GM18499 (cell line): ENCODE results near the gene ZNHIT3.

Experiments used
- ATAC-seq: cut with Tn5 transposase; IDR thresholded peaks from one replicate; pipeline ENCODE4 v1.9.1; 2021; ENCODE audit warnings: moderate number of reproducible peaks; ENCODE audit not compliant: insufficient read depth, unreplicated experiment

The ZNHIT3 gene

DNA sequence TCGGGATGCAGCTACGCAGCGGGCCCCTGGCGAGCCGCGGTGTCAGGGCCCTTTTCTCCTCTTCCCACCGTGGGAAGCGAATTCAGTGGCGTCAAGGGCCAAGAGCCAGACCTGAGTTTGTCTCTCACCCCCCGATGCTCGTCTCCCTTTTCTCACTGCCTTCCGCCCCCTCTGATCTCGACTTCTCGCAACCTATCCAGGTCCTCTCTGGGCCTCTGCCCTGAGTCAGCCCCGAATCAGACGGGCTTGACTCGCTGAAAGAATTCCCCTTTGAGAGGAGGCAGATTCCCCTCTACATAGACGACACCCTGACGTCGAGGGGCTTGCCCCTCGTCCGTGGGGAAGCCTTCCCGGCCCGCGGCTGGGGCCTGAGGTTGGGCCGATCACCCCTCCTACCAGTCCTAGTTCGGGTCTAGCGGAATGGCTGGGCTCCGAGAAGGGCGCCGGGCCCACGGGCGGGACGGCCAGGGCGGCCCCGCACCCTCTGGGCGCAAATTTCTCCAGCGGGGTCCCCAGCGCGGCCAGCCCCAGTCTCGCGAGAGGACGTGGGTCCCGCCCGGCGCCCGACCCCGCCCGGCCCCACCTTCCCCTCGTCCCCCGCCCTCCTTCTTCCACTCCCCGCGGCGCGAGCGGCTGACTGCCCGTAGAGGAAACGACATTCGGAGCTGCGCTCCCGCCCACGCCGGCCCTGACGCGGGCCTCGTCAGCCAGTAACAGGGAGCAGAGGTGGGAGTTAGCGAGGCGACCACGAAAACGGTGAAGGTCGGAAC lies 58.0 kb downstream of the ZNHIT3 start, which contains the start of gene GGNBP2:
GGNBP2 (plus strand) TSS at position 613 of the 770 bp plus-strand sequence. CDS start 806 bp downstream, outside the sequence.
- no peak for ATAC-seq

- ATAC-seq, result no peak
These were observed 58.6 kb downstream of the ZNHIT3 start for GRCh38 chr17:36545077-36545464.
